Measurements from ENCODE around the gene SELL.

The SELL gene

GRCh38 chr1:169711469-169712308, at the start of gene SELL (continued):
- TF ChIP-seq ZNF768 (tag by site-specific recombination; IDR thresholded peaks at IDR 0.05) (no peak), ZNF501 (tag by site-specific recombination; IDR thresholded peaks at IDR 0.05) (0 out of 2 replicates have a peak, but pooled peaks have one; percentile 26), ZNF366 (tag by site-specific recombination; conservative IDR thresholded peaks at IDR 0.05) (peak; percentile 94), SP7 (tag by site-specific recombination; IDR thresholded peaks at IDR 0.05) (no peak), ZNF132 (tag by site-specific recombination; IDR thresholded peaks at IDR 0.05; ENCODE audit: borderline replicate concordance) (no peak), ZNF133 (tag by site-specific recombination; IDR thresholded peaks at IDR 0.05) (no peak), ZBTB17 (tag by site-specific recombination; IDR thresholded peaks at IDR 0.05) (peak; percentile 49; the same call in 1 of the 2 replicates), PRDM2 (tag by site-specific recombination; IDR thresholded peaks at IDR 0.05; ENCODE audit: borderline replicate concordance) (no peak), ZXDB (tag by site-specific recombination; IDR thresholded peaks at IDR 0.05) (no peak), SP3 (tag by site-specific recombination; IDR thresholded peaks at IDR 0.05) (peak; percentile 70), ZNF426 (tag by site-specific recombination; IDR thresholded peaks at IDR 0.05) (no peak), KLF10 (tag by site-specific recombination; IDR thresholded peaks at IDR 0.05) (no peak), ZNF76 (tag by site-specific recombination; IDR thresholded peaks at IDR 0.05; ENCODE audit: borderline replicate concordance, low read depth) (no peak), SCRT2 (tag by site-specific recombination; IDR thresholded peaks at IDR 0.05) (no peak), MEIS1 (CRISPR knock-in tag; IDR thresholded peaks at IDR 0.05; ENCODE audit: borderline replicate concordance) (no peak), ZNF548 (tag by site-specific recombination; IDR thresholded peaks at IDR 0.05) (no peak), ZNF10 (tag by site-specific recombination; IDR thresholded peaks at IDR 0.05) (peak; percentile 77), PRDM1 (tag by site-specific recombination; IDR thresholded peaks at IDR 0.05) (peak; percentile 89)
- TF ChIP-seq, protein P1, sequence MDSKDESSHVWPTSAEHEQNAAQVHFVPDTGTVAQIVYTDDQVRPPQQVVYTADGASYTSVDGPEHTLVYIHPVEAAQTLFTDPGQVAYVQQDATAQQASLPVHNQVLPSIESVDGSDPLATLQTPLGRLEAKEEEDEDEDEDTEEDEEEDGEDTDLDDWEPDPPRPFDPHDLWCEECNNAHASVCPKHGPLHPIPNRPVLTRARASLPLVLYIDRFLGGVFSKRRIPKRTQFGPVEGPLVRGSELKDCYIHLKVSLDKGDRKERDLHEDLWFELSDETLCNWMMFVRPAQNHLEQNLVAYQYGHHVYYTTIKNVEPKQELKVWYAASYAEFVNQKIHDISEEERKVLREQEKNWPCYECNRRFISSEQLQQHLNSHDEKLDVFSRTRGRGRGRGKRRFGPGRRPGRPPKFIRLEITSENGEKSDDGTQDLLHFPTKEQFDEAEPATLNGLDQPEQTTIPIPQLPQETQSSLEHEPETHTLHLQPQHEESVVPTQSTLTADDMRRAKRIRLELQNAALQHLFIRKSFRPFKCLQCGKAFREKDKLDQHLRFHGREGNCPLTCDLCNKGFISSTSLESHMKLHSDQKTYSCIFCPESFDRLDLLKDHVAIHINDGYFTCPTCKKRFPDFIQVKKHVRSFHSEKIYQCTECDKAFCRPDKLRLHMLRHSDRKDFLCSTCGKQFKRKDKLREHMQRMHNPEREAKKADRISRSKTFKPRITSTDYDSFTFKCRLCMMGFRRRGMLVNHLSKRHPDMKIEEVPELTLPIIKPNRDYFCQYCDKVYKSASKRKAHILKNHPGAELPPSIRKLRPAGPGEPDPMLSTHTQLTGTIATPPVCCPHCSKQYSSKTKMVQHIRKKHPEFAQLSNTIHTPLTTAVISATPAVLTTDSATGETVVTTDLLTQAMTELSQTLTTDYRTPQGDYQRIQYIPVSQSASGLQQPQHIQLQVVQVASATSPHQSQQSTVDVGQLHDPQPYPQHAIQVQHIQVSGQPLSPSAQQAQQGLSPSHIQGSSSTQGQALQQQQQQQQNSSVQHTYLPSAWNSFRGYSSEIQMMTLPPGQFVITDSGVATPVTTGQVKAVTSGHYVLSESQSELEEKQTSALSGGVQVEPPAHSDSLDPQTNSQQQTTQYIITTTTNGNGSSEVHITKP (tag by site-specific recombination; IDR thresholded peaks at IDR 0.05), result peak; percentile 48
- TF ChIP-seq, protein P2, sequence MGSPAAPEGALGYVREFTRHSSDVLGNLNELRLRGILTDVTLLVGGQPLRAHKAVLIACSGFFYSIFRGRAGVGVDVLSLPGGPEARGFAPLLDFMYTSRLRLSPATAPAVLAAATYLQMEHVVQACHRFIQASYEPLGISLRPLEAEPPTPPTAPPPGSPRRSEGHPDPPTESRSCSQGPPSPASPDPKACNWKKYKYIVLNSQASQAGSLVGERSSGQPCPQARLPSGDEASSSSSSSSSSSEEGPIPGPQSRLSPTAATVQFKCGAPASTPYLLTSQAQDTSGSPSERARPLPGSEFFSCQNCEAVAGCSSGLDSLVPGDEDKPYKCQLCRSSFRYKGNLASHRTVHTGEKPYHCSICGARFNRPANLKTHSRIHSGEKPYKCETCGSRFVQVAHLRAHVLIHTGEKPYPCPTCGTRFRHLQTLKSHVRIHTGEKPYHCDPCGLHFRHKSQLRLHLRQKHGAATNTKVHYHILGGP (tag by site-specific recombination; IDR thresholded peaks at IDR 0.05), result no peak
- TF ChIP-seq, protein P3, sequence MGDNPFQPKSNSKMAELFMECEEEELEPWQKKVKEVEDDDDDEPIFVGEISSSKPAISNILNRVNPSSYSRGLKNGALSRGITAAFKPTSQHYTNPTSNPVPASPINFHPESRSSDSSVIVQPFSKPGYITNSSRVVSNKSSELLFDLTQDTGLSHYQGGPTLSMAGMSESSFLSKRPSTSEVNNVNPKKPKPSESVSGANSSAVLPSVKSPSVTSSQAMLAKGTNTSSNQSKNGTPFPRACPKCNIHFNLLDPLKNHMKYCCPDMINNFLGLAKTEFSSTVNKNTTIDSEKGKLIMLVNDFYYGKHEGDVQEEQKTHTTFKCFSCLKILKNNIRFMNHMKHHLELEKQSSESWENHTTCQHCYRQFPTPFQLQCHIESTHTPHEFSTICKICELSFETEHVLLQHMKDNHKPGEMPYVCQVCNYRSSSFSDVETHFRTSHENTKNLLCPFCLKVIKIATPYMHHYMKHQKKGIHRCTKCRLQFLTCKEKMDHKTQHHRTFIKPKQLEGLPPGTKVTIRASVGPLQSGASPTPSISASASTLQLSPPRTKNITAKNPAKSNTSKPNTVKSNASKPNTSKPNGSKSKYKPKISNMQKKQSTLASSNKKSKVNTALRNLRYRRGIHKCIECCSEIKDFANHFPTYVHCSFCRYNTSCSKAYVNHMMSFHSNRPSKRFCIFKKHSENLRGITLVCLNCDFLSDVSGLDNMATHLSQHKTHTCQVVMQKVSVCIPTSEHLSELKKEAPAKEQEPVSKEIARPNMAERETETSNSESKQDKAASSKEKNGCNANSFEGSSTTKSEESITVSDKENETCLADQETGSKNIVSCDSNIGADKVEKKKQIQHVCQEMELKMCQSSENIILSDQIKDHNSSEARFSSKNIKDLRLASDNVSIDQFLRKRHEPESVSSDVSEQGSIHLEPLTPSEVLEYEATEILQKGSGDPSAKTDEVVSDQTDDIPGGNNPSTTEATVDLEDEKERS (tag by site-specific recombination; IDR thresholded peaks at IDR 0.05), result no peak
- TF ChIP-seq, protein P4, sequence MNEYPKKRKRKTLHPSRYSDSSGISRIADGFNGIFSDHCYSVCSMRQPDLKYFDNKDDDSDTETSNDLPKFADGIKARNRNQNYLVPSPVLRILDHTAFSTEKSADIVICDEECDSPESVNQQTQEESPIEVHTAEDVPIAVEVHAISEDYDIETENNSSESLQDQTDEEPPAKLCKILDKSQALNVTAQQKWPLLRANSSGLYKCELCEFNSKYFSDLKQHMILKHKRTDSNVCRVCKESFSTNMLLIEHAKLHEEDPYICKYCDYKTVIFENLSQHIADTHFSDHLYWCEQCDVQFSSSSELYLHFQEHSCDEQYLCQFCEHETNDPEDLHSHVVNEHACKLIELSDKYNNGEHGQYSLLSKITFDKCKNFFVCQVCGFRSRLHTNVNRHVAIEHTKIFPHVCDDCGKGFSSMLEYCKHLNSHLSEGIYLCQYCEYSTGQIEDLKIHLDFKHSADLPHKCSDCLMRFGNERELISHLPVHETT (tag by site-specific recombination; IDR thresholded peaks at IDR 0.05), result no peak
